OCI-LY1 (cell line): Measurements from ENCODE around the gene CCDC70.
A peak's percentile ranks its signal among the peaks of the same experiment; 100 is the strongest.

Experiments used
- H2AFZ ChIP-seq: fragments of 200-600 bp; sonication (generic), shearing (Covaris generic); 2 replicates; pipeline ENCODE4 v1.6.0; 2014; ENCODE audit warnings: antibody characterized with exemption, mild to moderate bottlenecking, low read length
- H3F3A ChIP-seq: fragments of 200-600 bp; sonication (generic), shearing (Covaris generic); 2 replicates; pipeline ENCODE4 v1.6.0; 2014; ENCODE audit warnings: mild to moderate bottlenecking, antibody characterized with exemption, low read length, moderate library complexity; ENCODE audit not compliant: insufficient read depth
- H3K27ac ChIP-seq: fragments of 200-600 bp; sonication (generic); 2 replicates; pipeline ENCODE4 v1.5.1; 2014; ENCODE audit warnings: low read length, mixed run types, mild to moderate bottlenecking, low read depth; ENCODE audit not compliant: poor library complexity, severe bottlenecking
- H3K27me3 ChIP-seq: fragments of 200-600 bp; sonication (generic); 2 replicates; pipeline ENCODE4 v1.6.0; 2014; ENCODE audit warnings: antibody characterized with exemption, mild to moderate bottlenecking, low read length, moderate library complexity; ENCODE audit not compliant: insufficient read depth
- H3K36me3 ChIP-seq: fragments of 200-600 bp; sonication (generic); 2 replicates; pipeline ENCODE4 v1.6.1; 2014; ENCODE audit warnings: mild to moderate bottlenecking, antibody characterized with exemption, low read length, moderate library complexity, mixed read lengths; ENCODE audit not compliant: insufficient read depth
- H3K4me1 ChIP-seq: fragments of 200-600 bp; sonication (generic); 2 replicates; pipeline ENCODE4 v1.5.1; 2014; ENCODE audit warnings: mild to moderate bottlenecking, low read length, moderate library complexity; ENCODE audit not compliant: insufficient read depth, severe bottlenecking
- H3K4me2 ChIP-seq: fragments of 200-600 bp; sonication (generic), shearing (Covaris generic); 2 replicates; pipeline ENCODE4 v1.6.1; 2014; ENCODE audit warnings: low read length
- H3K4me3 ChIP-seq: fragments of 200-600 bp; sonication (generic); 2 replicates; pipeline ENCODE4 v1.5.1; 2014; ENCODE audit warnings: low read length, low read depth, mild to moderate bottlenecking, mixed read lengths; ENCODE audit not compliant: poor library complexity, severe bottlenecking
- H3K79me2 ChIP-seq: fragments of 200-600 bp; shearing (Covaris generic); 2 replicates; pipeline ENCODE4 v1.6.1; 2016; ENCODE audit warnings: mixed run types, low read length, mixed read lengths; ENCODE audit not compliant: insufficient read depth
- H3K9ac ChIP-seq: fragments of 200-600 bp; sonication (generic), shearing (Covaris generic); 2 replicates; pipeline ENCODE4 v1.6.1; 2014; ENCODE audit warnings: mild to moderate bottlenecking, low read length, mixed read lengths
- H3K9me2 ChIP-seq: fragments of 200-600 bp; sonication (generic), shearing (Covaris generic); 2 replicates; pipeline ENCODE4 v1.6.1; 2014; ENCODE audit warnings: low read depth, mild to moderate bottlenecking, low read length, mixed read lengths
- H3K9me3 ChIP-seq: fragments of 200-600 bp; shearing (Covaris generic); 2 replicates; pipeline ENCODE4 v1.6.1; 2014; ENCODE audit warnings: low read length, mixed read lengths
- H4K20me1 ChIP-seq: fragments of 200-600 bp; sonication (generic), shearing (Covaris generic); 2 replicates; pipeline ENCODE4 v1.6.0; 2016; ENCODE audit warnings: mild to moderate bottlenecking, low read length; ENCODE audit not compliant: insufficient read depth
- EZH2 ChIP-seq: fragments of 200-600 bp; sonication (generic), shearing (Covaris generic); IDR thresholded peaks from 2 replicates; pipeline ENCODE4 v1.8.0; 2017; ENCODE audit warnings: borderline replicate concordance, mixed run types, mild to moderate bottlenecking, antibody characterized with exemption, low read length, moderate library complexity, mixed read lengths
- TF ChIP-seq, protein P1 (sequence below): fragments of 200-600 bp; sonication (generic), shearing (Covaris generic); IDR thresholded peaks from 2 replicates; pipeline ENCODE4 v1.5.1; 2017; ENCODE audit warnings: mild to moderate bottlenecking, antibody characterized with exemption, low read length, moderate library complexity, mixed read lengths

Gene CCDC70

DNA sequence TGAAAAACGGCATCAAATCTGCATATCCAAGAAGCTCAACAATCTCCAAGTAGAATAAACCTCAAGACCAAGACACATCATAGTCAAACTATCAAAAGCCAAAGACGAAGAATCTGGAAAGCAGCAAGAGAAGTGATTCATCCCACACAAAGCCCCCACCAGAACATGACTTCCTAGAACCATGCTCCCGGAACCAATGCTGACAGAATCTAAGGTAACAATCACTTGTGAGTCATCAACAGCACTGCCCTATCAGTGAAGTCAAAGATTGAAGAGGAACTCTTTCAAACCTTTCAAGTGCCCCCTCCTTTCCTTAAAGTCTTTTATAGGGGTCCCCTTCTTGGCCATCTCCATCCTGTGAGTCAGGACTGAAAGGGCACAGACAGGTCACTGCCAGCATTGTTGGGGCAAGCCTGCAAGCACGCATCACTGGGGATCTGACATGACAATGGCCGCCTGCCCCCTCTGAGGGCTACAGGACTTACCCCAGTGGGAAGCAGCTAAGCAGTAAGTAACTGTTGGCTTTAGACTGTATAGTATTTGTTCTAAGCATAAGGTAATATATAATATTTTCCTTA is at the start of gene CCDC70:
CCDC70 (plus strand) TSS at position 247 of the 578 bp plus-strand sequence. CDS start 3,443 bp downstream, outside the sequence.
- H3K79me2 ChIP-seq = no peaks in the 10 kb centered on the region
- no peaks in the 10 kb centered on the region for H3K4me1 ChIP-seq
- no peak within 1 kb of the TSS for H3K27ac ChIP-seq
- TF ChIP-seq EZH2 = no peak
- TF ChIP-seq, protein P1, sequence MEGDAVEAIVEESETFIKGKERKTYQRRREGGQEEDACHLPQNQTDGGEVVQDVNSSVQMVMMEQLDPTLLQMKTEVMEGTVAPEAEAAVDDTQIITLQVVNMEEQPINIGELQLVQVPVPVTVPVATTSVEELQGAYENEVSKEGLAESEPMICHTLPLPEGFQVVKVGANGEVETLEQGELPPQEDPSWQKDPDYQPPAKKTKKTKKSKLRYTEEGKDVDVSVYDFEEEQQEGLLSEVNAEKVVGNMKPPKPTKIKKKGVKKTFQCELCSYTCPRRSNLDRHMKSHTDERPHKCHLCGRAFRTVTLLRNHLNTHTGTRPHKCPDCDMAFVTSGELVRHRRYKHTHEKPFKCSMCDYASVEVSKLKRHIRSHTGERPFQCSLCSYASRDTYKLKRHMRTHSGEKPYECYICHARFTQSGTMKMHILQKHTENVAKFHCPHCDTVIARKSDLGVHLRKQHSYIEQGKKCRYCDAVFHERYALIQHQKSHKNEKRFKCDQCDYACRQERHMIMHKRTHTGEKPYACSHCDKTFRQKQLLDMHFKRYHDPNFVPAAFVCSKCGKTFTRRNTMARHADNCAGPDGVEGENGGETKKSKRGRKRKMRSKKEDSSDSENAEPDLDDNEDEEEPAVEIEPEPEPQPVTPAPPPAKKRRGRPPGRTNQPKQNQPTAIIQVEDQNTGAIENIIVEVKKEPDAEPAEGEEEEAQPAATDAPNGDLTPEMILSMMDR = no peak
- H3K4me3 ChIP-seq = no peak within 1 kb of the TSS
- H3K9me2 ChIP-seq = no peaks in the 10 kb centered on the region
- H3K27me3 ChIP-seq = no peaks in the 10 kb centered on the region; the same call in 1 of the 2 replicates
- no peak within 1 kb of the TSS for H3K4me2 ChIP-seq
- H4K20me1 ChIP-seq = no peaks in the 10 kb centered on the region
- no peaks in the 10 kb centered on the region for H3K9me3 ChIP-seq
- H3K36me3 ChIP-seq = no peaks in the 10 kb centered on the region
- no peaks in the 10 kb centered on the region for H3F3A ChIP-seq
- H2AFZ ChIP-seq = no peak within 1 kb of the TSS
- no peak within 1 kb of the TSS for H3K9ac ChIP-seq

DNA sequence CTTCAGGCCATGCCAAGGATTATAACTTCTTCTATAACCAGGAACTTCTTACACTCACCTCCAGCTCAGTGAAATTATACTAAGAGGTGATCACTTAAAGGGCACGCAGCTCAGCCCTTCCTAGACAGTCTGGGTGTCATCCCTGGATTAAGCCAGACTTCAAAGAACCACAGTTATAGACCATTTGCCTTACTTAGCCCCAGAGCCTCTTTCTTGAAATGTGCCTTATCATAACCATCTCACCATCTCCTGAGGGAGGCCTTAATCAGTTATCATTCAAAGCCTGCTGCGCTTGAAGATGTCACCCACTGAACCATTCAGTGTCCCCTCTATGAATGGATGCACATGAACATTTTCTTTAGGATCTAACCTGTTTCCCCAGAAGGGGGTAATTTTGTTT is 47.7 kb upstream of the CCDC70 start:
- Histone ChIP-seq H3K4me1 (peaks cover 59% of the 10 kb centered on the region), H3K9me3 (no peaks in the 10 kb centered on the region), H3K27ac (peak overlapping the region; percentile 57), H3F3A (no peaks in the 10 kb centered on the region), H3K9me2 (no peaks in the 10 kb centered on the region), H4K20me1 (no peaks in the 10 kb centered on the region), H3K36me3 (no peaks in the 10 kb centered on the region), H3K4me3 (no peak overlapping the region), H3K9ac (no peak overlapping the region; the same call in 1 of the 2 replicates), H3K27me3 (no peaks in the 10 kb centered on the region), H2AFZ (no peak overlapping the region), H3K79me2 (no peaks in the 10 kb centered on the region), H3K4me2 (no peak overlapping the region)
- no peak for TF ChIP-seq EZH2
- TF ChIP-seq, protein P1 = no peak

DNA sequence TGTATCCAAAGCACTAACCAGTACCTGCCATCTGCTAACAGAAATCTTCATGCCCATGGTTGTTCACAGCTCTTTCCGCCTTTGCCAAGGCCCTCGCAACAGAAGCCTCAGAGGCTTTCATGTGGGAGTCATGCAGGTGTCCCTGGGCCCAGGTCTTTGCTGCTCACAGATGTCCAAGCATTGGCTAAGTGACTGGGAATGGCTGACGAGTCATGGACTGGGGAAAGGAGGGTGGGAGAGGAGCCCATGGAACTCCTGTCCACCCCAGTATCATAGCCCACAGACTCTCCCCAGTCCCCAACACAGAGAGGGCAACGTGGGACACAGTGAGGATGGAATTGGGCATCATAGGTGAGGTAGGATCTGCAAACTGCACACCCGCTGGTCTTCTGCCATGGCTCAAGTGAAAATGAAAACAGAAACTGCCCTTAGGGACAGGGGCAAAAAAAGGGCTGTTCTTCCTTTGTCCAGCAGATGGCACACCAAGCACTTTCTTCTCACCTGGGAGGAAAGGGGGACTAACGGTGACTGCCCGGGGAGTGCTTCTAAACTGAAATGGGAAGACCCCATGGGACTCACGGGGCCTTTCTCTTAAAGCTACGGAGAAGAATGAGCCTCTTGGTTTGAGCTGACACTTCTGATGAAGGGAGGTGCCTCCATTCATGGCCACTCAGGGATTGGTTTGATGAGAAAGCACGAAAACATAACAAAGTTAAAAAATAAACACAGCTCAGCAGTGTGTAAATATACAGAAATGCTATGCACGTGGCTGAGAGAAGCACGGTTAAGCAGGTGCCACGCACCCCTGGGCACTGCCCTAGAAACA is 46.7 kb upstream of the CCDC70 start:
- Histone ChIP-seq H3K9me2 (no peaks in the 10 kb centered on the region), H3K4me2 (peak overlapping the region; percentile 62), H3K4me1 (peaks cover 69% of the 10 kb centered on the region), H2AFZ (peak overlapping the region; percentile 49; the same call in 1 of the 2 replicates), H3K79me2 (no peaks in the 10 kb centered on the region), H3K27ac (peak overlapping the region; percentile 65), H3K9ac (peak overlapping the region; percentile 43; the same call in 1 of the 2 replicates), H3K4me3 (peak overlapping the region; percentile 32), H4K20me1 (no peaks in the 10 kb centered on the region), H3K36me3 (no peaks in the 10 kb centered on the region), H3K27me3 (no peaks in the 10 kb centered on the region), H3F3A (no peaks in the 10 kb centered on the region), H3K9me3 (no peaks in the 10 kb centered on the region)
- TF ChIP-seq EZH2 = no peak
- TF ChIP-seq, protein P1 = peak; percentile 91
